Stimulated activated CD4-positive, alpha-beta T cell treated with anti-CD3 and anti-CD28 coated beads, TNF-alpha, amount 100 ng/mL, for 4 hours (primary cell): ENCODE measurements around the gene NEMP1.
"Not testable (repeated sequence)": the region's sequence is repeated elsewhere in the genome, so short reads cannot be mapped to it uniquely, and the experiment has no call there.

Experiments
- DNase-seq, 3 experiments: peaks; one replicate each; pipeline ENCODE4 v3.0.0-alpha.2; 2020; ENCODE audit warnings: low read depth in 3 of 3

Gene NEMP1

GRCh38 chr12:57091638-57092528, 13.3 kb upstream of the NEMP1 start:
- no peak for DNase-seq

- no peak for DNase-seq
Measured at GRCh38 chr12:57090924-57091637, 12.5 kb upstream of the NEMP1 start.

DNA sequence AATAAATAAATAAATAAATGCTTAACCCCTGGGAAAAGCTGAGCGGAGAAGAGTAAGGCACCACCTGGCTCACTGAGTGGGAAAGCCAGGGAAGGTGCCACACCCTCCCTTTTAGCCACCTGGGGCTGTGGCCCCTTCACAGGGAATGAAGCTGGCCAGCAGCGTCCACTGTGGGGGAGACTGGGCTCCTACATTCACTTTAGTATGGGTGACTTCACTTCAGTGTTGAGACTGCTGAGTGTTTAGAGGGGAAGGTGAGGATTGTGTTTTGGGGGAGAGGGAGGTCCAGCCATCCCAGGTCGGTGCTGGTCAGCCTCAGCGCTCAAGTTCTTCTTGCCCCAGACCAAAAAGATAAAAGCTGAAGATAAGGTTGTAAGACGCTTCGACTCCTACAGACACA, 11.9 kb upstream of the NEMP1 start:
- no peak for DNase-seq

- DNase-seq: peak in 2 of 3 experiments; percentile 53 to 60
Measured at GRCh38 chr12:57089271-57090245, 11.0 kb upstream of the NEMP1 start.

DNA sequence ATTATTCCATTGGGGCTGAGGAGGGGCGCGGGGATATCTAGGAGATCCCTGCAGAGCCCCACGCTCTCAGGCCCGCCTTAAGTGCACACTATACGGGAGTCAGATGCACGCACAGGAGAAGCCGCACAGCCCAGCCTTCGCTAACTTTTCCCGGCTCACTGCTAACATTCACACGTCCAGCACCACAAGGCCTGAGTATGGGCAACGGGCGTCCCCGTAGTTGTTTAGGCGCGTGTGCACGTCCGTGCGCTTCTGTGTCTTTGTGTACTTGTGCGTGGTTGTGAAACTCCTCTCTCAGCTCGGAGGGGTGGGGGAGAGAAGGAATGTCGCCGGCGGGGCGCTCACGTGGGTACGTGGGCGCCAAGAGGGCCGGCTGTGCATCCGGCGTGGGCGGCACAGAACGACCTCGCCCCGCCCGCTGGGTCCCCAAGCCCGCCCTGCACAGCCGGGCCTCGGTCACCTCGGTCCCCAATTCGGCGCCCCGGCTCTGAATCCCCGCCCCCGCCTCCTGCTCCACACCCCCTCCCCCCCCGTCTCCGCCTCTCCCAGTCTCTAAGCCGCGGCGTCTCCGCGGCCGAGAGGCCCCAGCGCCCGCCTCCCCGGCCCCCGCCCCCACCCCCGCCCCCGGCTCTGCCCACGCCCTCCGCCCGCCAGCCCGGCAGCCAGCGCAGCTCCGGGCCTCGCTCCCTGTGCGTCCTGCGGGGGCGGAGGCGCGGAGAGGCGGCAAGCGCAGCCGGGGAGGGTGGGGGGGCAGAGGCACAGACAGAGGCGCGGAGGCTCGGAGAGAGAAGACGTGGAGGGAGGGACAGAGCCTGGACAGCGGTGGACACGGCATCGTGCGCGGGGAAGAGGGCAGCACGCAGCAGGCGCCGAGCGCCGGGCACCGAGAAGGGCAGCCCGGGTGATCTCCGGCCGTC, 10.0 kb upstream of the NEMP1 start, which contains the start of gene NAB2:
Gene NAB2, plus strand, starts transcription at position 761 of the 917 bp plus-strand sequence. CDS start 158 bp downstream, outside the sequence.
- peak; percentile 73 to 86 (median 78) for DNase-seq

GRCh38 chr12:57087691-57088353, 9.2 kb upstream of the NEMP1 start:
- DNase-seq: peak; percentile 78 to 83 (median 79)

GRCh38 chr12:57087010-57087690, 8.6 kb upstream of the NEMP1 start:
- peak; percentile 92 to 97 (median 96) for DNase-seq

- DNase-seq: peak in 2 of 3 experiments; percentile 61 to 67
Measured at GRCh38 chr12:57086493-57087009, 8.0 kb upstream of the NEMP1 start.

GRCh38 chr12:57085999-57086492, 7.5 kb upstream of the NEMP1 start:
- DNase-seq: no peak

DNA sequence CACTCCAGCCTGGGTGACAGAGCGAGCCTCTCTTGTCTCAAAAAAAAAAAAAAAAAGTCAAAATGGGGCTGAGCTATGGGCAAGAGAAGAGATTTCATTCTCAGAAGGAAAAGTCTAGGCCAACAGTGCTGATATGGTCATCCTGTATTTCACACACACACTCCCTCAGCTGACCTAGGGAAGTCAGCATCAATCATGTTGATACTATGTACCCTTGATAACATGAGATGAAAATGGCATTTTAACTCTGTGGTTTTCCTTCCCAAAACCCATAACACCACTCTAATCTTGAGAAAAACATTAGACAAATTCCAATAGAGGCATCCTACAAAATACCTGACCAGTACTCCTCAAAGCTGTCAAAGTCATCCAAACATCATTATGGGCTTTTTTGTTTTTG, 2.3 kb upstream of the NEMP1 start:
- DNase-seq: no peak

- no peak for DNase-seq
Measured at GRCh38 chr12:57079821-57080220, 1.2 kb upstream of the NEMP1 start.

GRCh38 chr12:57073566-57074450, 4.8 kb downstream of the NEMP1 start:
- DNase-seq: not testable (repeated sequence)

GRCh38 chr12:57072661-57073060, 5.9 kb downstream of the NEMP1 start:
- no peak for DNase-seq

- no peak for DNase-seq
Measured at GRCh38 chr12:57069523-57069922, 9.1 kb downstream of the NEMP1 start.

- no peak for DNase-seq
Measured at GRCh38 chr12:57066245-57066644, 12.3 kb downstream of the NEMP1 start.

GRCh38 chr12:57063991-57064685, 14.5 kb downstream of the NEMP1 start:
- DNase-seq: peak in 1 of 3 experiments; percentile 31

DNA sequence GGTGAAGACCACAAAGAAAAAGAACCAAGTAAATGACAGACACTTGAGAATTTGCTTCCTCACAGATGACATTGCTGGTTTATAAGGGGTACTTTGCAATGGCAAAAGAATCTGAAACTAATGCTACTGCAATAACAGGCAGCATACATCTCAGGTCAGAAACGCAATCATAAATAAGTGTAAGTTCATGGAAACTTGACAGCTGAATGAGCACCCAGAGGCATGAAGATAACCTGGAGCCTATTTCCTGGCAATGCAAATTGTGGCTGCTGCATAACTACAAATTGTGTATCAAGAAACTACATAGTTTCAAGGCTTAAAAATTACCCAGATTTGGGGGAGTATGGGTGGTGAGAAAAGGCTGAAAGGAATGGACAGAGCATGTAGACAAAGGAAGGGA, 20.1 kb downstream of the NEMP1 start:
- no peak for DNase-seq
